MM.1S (cell line): ENCODE results near the gene TMEM132D.

ENCODE experiments used
- EZH2 ChIP-seq: fragments of 300-600 bp; sonication (generic); optimal IDR thresholded peaks from 2 replicates; pipeline ENCODE3; 2017; ENCODE audit warnings: low read depth, mild to moderate bottlenecking, antibody characterized with exemption, low read length, mixed read lengths
- EZH2phosphoT487 ChIP-seq: fragments of 300-600 bp; sonication (generic); IDR thresholded peaks from 2 replicates; pipeline ENCODE4 v1.6.1; 2018; ENCODE audit warnings: antibody characterized with exemption, low read length
- TF ChIP-seq, protein P1 (sequence below): fragments of 300-600 bp; sonication (generic); IDR thresholded peaks from 2 replicates; pipeline ENCODE4 v1.5.1; 2016; ENCODE audit warnings: antibody characterized with exemption, low read length, mixed read lengths

GRCh38 chr12:129036135-129036534, 867.7 kb downstream of the TMEM132D start:
- TF ChIP-seq, protein P1, sequence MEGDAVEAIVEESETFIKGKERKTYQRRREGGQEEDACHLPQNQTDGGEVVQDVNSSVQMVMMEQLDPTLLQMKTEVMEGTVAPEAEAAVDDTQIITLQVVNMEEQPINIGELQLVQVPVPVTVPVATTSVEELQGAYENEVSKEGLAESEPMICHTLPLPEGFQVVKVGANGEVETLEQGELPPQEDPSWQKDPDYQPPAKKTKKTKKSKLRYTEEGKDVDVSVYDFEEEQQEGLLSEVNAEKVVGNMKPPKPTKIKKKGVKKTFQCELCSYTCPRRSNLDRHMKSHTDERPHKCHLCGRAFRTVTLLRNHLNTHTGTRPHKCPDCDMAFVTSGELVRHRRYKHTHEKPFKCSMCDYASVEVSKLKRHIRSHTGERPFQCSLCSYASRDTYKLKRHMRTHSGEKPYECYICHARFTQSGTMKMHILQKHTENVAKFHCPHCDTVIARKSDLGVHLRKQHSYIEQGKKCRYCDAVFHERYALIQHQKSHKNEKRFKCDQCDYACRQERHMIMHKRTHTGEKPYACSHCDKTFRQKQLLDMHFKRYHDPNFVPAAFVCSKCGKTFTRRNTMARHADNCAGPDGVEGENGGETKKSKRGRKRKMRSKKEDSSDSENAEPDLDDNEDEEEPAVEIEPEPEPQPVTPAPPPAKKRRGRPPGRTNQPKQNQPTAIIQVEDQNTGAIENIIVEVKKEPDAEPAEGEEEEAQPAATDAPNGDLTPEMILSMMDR = no peak
- TF ChIP-seq EZH2 (no peak), EZH2phosphoT487 (no peak)
